HG03108 (cell line): ENCODE results near the gene FKBP1A.

Experiments
- ATAC-seq: cut with Tn5 transposase; IDR thresholded peaks from one replicate; pipeline ENCODE4 v1.9.1; 2021; ENCODE audit warnings: moderate library complexity; ENCODE audit not compliant: unreplicated experiment

The FKBP1A gene

DNA sequence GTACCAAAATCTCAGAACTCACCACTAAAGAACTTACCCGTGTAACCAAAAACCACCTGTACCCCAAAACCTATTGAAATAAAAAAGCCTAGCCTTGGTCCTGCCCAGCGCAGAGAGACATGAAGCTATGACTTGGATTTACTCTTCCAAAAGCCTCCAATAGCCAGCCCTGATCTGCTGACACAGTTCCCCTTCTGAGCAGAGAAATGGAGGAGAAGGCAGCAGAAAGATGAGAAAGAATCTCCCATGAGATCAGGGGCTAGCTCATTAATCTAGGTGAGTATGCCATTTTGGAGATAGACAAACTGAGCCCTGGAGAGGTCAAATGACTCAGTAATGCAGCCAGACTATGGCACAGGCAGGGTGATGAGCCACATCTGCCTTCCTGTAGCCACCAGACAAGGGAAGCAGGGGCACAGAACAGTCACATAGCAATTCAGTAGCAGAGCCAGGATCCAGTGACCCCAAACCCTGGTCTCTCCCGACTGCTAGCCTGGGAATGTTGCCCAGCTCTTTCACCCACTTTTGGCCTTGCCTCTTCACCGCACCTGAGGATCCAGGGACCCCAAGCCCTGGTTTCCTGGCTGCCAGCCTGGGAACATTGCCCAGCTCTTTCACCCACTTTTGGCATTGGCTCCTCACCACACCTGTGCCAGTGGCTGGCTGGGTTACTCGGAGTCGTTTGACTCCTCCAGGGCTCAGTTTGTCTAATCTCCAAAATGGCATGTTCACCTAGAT is 56.7 kb downstream of the FKBP1A start:
- ATAC-seq, result no peak

DNA sequence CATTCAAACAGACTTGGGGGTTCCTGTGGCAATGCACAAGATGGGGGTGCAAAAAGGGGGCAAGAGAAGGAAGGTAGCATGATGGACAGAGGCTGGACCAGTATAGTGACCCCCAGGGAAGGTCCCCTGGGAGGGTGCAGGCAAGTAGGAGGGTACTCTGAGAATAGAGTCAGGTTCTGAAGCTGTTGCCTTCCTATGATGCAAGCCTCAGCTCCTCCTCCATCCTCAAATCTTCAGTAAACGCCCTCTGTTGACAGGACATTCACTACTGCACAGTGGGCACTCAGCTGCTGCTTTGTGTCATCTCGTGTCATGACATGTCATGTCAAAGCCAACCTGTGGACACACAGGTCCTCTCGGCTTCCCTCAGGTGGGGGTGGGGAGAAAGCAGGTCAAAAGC is 58.1 kb downstream of the FKBP1A start:
- no peak for ATAC-seq

DNA sequence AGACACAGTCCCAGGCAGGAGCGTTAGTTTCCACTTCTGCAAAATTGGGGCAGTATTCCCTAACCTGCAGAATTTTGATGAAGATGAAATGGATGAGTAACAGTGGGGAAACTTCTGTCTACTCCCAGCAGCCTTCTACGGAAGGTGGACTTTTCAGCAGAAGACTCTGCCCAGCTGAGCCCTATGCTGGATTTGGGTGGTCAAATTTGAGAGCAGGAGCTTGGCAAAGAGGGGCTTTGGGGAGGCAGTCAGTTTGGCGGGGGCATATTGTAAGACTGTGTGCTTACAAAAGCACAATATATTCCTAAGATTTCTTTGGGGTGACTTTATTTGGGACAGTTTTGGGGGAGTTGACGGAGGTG is 58.5 kb downstream of the FKBP1A start:
- no peak for ATAC-seq

DNA sequence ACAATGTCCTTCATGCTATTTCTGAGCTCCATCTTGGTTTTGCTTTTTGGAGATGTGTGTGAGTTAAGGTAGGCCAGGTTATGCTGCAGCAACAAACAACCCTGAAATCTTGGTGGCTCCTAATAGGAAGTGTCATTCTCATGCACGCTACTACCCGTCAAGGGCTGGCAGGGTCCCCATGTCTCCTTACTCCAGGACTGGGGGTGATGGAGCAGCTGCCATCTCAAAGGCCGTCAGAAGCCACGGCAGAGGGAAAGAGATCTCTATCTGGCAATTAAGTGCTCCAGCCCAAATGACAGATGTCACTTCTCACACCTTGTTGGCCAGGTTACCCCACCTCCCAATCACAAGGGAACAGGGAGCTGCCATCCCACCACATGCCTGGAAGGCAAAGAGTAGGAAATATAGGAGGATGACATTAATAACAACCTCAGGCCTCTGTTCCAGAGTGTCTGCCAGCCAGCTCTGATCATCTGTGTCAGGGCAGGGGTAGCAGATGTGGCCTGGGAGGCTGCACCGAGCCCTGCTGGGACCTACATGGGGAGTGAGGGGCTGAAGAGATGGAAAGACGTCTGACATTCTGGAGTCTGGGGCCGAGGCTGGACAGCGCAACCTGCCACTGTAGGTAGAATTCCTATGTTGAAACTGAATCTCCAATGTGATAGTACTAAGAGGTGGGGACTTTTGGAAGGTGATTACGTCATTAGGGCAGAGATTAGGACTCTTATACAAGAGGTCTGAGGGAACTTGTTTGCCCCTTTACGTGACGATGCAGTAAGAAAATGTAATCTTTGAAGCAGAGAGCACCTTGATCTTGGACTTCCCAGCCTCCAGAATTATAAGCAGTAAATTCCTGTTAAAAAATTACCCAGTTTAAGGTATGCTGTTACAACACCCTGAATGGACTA is 59.1 kb downstream of the FKBP1A start:
- ATAC-seq, result no peak

DNA sequence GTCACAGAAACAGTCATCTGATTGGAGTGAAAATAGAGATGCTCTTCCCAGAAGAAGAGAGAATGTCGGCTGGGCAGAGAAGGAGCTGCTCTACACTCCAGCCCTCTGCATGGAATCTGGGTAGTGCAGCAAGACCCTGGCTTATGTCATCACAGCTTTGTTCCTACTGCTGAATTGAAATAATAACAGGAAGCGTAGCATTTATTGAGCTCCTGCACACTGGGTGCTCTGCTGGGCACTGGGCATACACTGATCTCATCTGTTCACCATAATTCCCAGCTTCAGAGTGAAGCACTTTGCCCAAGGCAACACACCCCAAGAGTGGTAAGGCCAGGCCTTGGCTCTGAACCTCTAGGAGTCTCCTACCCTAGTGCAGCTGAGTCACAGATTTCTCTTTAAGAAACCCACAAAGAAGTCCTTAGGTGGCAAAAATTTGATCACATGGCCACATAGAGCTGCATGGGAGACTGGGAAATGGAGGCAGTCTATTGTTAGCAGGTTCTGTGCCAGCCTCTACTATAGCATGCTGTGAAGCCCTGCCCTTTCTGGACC is 60.0 kb downstream of the FKBP1A start:
- ATAC-seq, result no peak

DNA sequence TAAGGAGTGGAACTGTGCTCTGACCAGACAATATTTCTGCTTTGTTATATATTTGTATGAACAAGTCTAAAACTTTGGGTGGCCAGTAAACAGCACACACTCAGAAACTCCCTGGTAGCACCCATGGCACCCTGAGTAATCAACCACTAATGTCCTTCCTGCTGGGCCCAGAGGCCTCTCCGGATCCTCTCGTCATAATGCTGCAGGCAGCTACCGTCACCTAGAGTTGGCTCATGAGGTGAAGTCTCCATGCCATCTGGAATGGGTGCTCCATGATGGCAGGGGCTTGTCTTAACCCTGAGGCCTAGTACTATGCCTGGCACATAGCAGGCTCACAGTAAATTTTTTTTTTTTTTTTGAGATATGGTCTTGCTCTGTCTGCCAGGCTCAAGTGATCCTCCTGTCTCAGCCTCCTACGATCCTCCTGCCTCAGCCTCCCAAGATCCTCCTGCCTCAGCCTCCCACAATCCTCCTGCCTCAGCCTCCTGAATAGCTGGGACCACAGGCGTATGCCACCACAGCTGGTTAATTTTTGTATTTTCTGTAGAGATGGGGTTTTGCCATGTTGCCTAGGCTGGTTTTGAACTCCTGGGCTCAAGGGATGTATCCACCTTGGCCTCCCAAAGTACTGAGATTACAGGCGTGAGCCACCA is 60.9 kb downstream of the FKBP1A start:
- no peak for ATAC-seq

DNA sequence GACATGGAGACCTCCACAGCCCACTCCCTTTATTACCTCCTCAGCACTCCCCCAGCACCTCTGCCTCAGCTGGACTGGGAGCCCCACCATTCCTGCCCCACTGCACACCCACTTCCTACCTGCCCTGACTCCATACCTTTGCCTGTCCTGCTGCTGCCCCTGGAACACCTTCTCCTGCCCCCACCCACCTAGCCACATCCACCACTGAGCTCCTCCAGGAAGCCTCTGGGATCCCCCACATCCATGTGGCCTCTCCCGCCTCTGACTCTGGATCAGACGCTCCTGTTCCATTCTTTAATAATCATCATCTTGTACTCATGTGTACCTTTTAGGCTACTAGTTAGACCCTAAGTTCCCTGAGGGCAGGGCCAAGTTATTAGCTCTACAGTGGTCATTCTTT is 61.8 kb downstream of the FKBP1A start:
- ATAC-seq, result no peak

DNA sequence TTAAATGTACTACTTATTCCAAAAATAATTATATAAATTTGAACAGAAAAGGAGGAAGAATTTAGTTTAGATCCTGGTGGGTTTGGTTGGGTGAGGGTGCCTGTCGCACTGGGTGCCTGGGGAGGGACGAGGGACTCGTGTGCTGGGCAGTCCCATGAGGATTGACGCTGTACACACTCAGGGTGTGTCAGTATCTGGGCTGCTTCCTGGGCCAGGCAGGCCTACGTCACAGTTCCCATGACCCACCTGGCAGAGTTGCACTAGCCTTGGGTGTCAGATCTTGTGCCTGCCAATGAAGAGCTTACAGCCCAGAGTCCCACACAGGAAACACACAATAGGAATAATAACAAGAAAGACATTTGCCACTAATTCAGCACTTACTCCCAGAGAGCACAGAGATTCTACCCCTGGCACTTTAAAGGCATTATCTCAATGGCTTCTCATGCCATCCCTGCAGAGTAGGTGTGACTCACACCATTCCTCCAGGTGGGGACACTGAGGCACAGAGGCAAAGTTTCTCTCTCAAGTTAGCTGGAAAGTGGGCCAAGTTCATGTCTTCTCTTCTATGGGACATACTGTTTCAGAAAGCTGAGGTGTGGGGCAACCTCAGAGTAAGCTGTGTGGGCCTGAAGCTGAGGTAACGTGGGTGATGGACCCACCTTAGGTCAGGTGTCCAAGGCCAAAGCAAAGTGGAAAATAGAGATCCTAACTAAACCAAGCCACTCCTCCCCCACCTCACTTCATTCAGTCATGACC is 62.6 kb downstream of the FKBP1A start:
- ATAC-seq, result peak; percentile 54

DNA sequence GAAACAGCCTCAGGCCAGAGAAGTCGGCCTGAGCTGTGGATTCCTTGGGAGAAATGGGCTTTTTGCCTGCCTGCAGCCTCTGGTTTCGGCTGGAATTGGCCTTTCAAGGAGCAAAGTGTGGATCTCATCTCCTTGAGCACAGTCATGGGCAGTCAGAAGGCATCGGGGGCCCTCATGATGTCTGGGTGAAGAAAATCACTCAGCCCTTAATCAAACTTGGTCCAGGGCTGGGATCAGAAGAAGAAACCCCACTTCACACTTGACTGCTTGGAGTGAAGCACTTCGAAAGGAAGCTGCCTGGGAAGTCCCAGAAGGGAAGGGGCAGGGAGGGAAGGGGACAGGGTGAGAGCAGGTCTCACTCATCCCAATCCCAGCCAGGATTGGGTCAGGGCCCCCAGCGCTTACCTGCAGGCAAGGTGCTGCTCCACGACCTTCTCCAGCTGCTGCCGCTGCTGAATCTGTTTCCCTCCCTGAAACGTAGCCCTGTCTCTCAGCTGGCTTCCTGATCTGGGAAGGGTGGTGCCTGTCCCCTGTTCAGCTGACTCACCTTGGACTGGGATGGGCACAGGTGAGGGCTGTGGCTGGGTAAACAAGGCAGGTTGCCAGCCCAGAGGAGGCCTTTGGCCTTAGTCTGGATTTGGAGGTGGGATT is 64.0 kb downstream of the FKBP1A start, which contains the start of gene SDCBP2:
TSS of gene SDCBP2 (minus strand) at position 460 of the 651 bp plus-strand sequence. CDS start 8,723 bp downstream, outside the sequence.
- no peak for ATAC-seq

DNA sequence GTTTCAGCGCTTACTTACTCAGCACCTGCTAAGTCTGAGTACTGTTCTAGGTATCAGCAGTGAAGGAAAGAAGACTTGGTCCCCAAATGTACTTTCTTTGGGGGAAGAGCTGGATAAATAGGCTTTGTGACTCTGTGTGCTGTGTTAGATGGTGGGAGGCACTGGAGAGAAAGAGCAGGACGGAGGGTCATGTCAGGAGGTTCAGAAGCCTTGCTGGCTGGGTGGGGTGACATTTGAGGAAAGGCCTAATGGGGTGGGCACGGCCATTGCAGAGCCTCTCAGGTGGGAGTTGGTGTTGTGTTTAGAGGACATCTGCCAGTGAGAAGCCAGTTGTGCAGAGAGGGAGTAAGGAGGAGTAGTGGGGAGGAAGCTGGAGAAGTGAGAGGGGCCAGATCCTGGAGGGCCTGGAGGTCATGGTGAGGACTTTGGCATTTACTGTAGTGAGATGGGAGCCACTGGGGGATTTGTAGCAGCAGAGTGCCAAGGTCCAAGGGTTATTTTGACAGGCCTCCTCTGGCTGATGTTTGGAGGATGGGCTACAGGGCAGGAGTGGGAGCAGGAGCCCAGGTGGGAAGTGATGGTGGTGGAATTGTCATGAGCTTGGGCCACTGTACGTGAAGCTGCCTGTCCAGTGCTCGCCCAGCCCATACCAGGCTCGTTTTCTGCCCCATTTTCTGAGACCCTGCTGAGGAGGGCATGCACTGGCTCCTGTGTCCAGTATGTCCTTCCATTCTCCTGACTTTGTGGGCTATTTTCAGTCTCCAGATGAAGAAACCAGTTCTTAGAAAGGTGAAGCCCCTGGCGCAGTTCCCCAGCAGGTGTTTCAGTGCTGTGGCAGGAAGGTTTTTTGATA is 64.8 kb downstream of the FKBP1A start:
- ATAC-seq, result no peak

DNA sequence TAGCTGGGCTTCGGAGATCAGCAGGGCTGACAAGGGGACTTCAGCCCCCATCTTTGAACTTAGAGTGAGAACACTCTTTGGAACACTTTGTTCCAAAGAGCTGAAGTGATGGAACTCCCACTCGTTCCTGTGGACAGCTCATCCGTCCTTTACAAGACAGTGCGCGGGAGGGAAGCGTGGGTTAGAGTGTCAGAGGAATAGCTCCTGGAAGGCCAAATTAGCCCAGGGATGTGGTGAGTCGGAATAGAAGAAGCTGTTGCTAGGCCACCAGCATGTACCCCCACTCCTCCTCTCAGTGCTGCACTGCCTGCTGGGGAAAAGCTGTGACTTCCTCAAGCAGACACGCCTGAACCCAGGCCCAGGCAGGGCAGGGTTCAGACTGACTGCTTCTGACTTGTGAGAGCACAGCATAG is 65.6 kb downstream of the FKBP1A start:
- ATAC-seq, result no peak

DNA sequence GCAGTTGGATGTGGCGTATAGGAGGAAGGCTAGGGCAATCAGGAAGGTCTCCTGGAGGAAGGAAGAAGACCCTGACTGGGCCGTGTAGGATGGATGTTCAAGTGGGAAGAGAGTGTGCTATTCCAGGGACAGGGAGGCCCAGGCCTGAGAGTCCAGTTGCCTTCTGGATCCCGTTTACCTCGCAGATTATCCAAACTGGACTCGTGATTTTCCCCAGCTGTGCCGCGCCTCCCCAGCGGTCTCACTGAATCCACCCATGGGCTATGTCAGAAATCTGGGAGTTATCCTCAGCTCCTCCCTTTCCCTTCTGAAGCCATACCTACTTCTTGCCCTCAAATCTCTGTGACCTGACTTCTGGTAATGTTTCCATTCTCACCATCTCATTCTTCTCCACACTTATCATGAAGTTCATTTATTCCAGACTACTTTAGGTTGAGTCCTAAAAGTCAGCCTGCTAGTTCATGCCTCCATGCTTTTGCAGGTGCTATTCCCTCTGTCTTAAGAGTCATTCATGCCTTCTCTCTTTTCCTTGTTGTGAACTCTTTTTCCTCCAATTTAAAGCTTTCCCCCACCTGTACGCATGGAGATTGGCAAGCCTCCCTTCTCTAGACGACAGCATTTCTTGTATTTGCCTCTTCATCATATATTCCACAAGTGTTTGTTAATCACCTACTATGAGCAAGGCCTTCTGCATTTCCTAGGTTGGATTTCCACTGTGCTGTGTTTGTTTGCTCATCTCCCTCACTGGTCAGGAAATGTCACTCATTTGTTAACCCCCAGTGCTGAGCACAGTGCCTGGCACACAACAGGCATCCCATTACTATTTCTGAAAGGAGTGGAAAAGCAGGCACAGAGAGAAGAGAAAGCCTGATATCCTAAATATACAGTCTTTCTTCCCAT is 66.6 kb downstream of the FKBP1A start:
- no peak for ATAC-seq

DNA sequence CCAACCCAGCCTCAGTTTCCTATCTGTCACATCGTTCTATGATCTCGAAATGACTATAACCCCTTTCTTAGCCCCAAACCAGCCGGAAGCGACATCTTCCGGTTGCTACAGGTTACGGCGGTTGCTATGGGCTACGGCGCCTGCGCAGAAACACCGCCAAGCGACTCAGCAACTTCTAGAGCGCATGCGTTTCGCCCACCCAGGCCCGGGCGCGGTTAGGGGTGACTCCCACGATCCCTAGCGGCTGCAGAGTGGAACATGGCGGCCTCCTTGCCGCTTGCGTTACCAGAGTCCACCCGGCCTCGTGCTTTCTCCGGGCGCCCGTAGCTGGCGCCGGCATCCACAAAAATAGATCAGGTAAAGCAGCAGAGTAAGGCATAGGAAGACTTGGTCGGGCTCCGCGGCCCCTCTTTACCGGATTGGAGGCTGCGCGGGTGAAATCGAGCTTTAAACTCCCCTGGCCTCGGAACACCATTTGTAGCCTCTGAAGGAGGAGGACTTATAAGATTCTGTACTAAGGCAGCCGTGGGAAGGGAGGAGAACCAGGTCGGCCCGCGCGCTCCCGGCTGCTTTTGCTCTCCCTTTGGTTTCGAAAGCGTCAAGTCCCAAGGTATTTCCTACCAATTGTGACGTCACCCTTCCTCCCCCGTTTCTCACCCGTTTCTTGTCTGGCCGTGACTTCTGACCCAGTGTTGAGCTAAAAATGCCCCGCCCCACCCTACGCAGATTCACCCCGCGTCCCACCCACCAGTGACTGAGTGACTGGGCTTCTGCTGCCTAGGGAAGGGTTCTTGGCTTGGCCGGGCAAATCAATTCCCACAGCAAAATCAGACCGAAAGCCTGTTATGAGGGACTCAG is 67.5 kb downstream of the FKBP1A start:
- peak; percentile 83 for ATAC-seq

DNA sequence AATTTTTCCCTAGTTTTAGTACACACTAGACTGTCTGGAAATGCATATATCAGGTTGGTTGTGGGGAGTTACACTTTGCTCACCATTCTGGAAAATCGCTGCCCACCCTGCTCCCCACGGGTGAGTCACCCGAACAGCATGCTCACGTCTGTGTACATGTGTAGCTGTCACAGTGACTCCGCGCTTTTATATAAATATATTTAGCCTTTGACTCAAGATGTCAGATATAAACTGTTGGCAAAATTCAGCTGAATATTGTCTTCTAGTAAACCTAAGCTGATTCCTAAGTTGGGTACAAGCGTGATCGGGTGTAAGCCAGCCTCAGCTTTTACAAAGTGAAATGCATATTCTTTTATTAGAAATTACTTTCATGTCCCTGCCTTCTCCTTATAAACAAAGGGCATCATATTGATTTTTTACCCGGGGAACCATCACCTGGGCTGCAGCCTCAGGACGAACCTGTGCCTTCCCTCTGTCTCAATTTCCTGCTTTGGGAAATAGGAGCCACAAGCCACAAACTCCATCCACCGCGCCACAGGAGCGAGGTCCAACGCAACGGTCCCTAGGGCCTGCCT is 68.2 kb downstream of the FKBP1A start:
- ATAC-seq, result no peak

DNA sequence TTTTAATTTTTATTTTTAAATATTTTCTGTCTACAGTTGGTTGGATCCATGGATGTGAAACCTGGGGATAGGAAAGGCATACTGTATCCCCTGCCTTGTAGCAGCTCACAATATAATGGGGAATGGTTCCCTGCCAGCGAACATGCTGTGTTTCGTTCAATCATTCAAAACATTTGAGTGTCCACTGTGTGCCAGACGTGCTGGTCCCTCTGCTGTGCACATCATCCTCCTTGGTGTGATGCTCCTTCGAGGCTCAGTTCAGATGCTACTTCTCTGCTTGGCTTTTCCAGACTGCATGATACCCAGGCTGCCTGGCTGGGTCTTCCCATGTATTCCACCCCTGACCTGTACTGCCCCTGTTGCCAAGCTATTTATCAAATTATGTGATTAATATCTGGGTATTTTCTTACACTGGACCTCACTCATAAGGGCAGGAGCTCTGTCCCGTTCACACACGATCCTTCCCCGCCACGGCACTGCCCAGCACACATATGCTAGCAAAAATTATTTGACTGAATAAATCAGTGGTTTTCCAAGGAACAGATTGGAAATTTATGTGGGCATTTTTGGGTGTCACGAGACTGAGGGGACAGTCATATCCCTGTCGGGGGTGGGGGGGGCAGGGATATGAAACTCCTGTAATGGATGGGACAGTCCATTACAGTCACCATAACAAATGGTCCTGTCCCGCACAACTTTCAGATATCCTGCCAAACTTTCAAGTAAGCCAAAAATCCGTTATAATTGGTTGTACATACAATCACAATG is 68.8 kb downstream of the FKBP1A start:
- no peak for ATAC-seq

DNA sequence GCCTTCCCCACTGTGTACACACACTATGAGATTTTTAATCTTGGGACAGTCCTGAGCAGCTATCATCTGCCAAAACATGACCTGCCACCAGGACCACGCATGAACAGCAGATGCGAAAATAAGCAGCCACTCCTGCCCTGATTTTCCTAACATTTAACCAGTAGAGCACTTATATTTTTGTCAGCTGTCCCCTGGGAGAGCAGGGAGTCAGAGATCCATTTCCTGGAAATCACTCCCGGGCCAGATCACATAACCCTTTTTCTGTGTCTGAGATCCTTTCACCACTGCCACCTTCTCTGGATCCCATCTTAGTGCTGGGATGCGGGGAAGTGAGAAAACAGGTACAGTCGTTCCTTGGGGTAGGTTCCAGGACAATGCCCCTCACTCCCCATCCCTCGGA is 69.6 kb downstream of the FKBP1A start:
- ATAC-seq, result no peak
